ENCODE measurements around the gene CTNNAL1.

CTNNAL1 gene

GRCh38 chr9:108980893-108981292 lies 32.4 kb downstream of the CTNNAL1 start:
- POLR2A ChIA-PET: no interaction called here
- no peaks in the 10 kb centered on the region for H3K4me1 ChIP-seq (ENCODE audit: control insufficient read depth, insufficient read depth, low read length)
- CTCF ChIA-PET: no interaction called here
- H3K9me3 ChIP-seq (ENCODE audit: control insufficient read depth, insufficient read depth, low read depth, low read length): no peaks in the 10 kb centered on the region
- no peak overlapping the region for H3K4me3 ChIP-seq (ENCODE audit: low read depth, low read length)
- TF ChIP-seq ZNF302 (tag by site-specific recombination; IDR thresholded peaks at IDR 0.05; ENCODE audit: low read depth): no peak
- no peak for TF ChIP-seq TCF7L2 (IDR thresholded peaks at IDR 0.05; ENCODE audit: borderline replicate concordance, low read depth, low read length)
- TF ChIP-seq ZFHX2 (tag by site-specific recombination; conservative IDR thresholded peaks at IDR 0.05): no peak
- TF ChIP-seq ZNF174 (tag by site-specific recombination; IDR thresholded peaks at IDR 0.05): no peak
- TF ChIP-seq GFI1B (tag by site-specific recombination; IDR thresholded peaks at IDR 0.05): no peak
- TF ChIP-seq MYNN (tag by site-specific recombination; IDR thresholded peaks at IDR 0.05; ENCODE audit: borderline replicate concordance): no peak
- TF ChIP-seq PATZ1 (tag by site-specific recombination; IDR thresholded peaks at IDR 0.05): no peak
- no peak for TF ChIP-seq ZFP69B (tag by site-specific recombination; IDR thresholded peaks at IDR 0.05)
- no peak for TF ChIP-seq GLIS1 (tag by site-specific recombination; IDR thresholded peaks at IDR 0.05)
- no peak for TF ChIP-seq ZNF596 (tag by site-specific recombination; IDR thresholded peaks at IDR 0.05)
- TF ChIP-seq ZNF202 (tag by site-specific recombination; IDR thresholded peaks at IDR 0.05; ENCODE audit: borderline replicate concordance): no peak
- no peak for TF ChIP-seq ZNF398 (tag by site-specific recombination; IDR thresholded peaks at IDR 0.05)
- no peak for TF ChIP-seq ZNF121 (tag by site-specific recombination; IDR thresholded peaks at IDR 0.05)
- no peak for TF ChIP-seq ELK4 (IDR thresholded peaks at IDR 0.05; ENCODE audit: borderline replicate concordance, low read depth, low read length)
- TF ChIP-seq HOXC10 (CRISPR knock-in tag; IDR thresholded peaks at IDR 0.05): no peak
- no peak for TF ChIP-seq ZBTB17 (tag by site-specific recombination; IDR thresholded peaks at IDR 0.05)
- no peak for TF ChIP-seq ZNF704 (tag by site-specific recombination; IDR thresholded peaks at IDR 0.05)
- TF ChIP-seq PRDM10 (tag by site-specific recombination; IDR thresholded peaks at IDR 0.05): no peak
- no peak for TF ChIP-seq ZNF792 (tag by site-specific recombination; IDR thresholded peaks at IDR 0.05)
- H3K36me3 ChIP-seq (ENCODE audit: control insufficient read depth in 2 of 2, insufficient read depth in 1 of 2, low read length in 2 of 2): peaks cover 9 to 48% of the 10 kb centered on the region in 2 experiments; a peak in 2 of 3 replicates
- no peak overlapping the region for H3K27ac ChIP-seq (ENCODE audit: extremely low read depth, low read depth, low read length)
